ENCODE data around the gene DGKB. TPM values are rescaled to one million over a fixed set of nuclear protein-coding genes. Genes with fewer than 3 reads are reported as not detected.
A peak's percentile ranks its signal among the peaks of the same experiment; 100 is the strongest.
"Not testable (repeated sequence)": the region's sequence is repeated elsewhere in the genome, so short reads cannot be mapped to it uniquely, and the experiment has no call there.

The DGKB gene
- polyA plus RNA-seq, 10 donors = 0.67 to 2.1 (median 0.88) TPM

- DNase-seq = no peak
These were observed 609.8 kb downstream of the DGKB start for GRCh38 chr7:14292737-14293136.

GRCh38 chr7:14289957-14290356 lies 612.6 kb downstream of the DGKB start:
- DNase-seq = no peak

- DNase-seq = peak in 1 of 3 donors; percentile 30
These were observed 613.9 kb downstream of the DGKB start for GRCh38 chr7:14288701-14289100.

- DNase-seq = no peak
These were observed 615.2 kb downstream of the DGKB start for GRCh38 chr7:14287398-14287797.

- DNase-seq = no peak
These were observed 616.5 kb downstream of the DGKB start for GRCh38 chr7:14286036-14286435.

- not testable (repeated sequence) for DNase-seq
These were observed 623.3 kb downstream of the DGKB start for GRCh38 chr7:14279065-14279871.

GRCh38 chr7:14275356-14275755 lies 627.2 kb downstream of the DGKB start:
- DNase-seq = no peak

- DNase-seq = no peak
These were observed 631.1 kb downstream of the DGKB start for GRCh38 chr7:14271441-14271840.

GRCh38 chr7:14270099-14270498 lies 632.5 kb downstream of the DGKB start:
- DNase-seq = no peak

- DNase-seq = no peak
These were observed 642.5 kb downstream of the DGKB start for GRCh38 chr7:14260011-14260410.

- DNase-seq = no peak
These were observed 643.7 kb downstream of the DGKB start for GRCh38 chr7:14258861-14259260.

GRCh38 chr7:14258441-14258840 lies 644.1 kb downstream of the DGKB start:
- DNase-seq = peak in 2 of 3 donors; percentile 2 to 10

- no peak for DNase-seq
These were observed 650.1 kb downstream of the DGKB start for GRCh38 chr7:14252458-14252857.

- no peak for DNase-seq
These were observed 660.4 kb downstream of the DGKB start for GRCh38 chr7:14242175-14242574.

GRCh38 chr7:14236834-14237233 lies 665.7 kb downstream of the DGKB start:
- DNase-seq = no peak

- no peak for DNase-seq
These were observed 667.5 kb downstream of the DGKB start for GRCh38 chr7:14235056-14235455.

- no peak for DNase-seq
These were observed 668.6 kb downstream of the DGKB start for GRCh38 chr7:14233868-14234369.

- DNase-seq = no peak
These were observed 669.3 kb downstream of the DGKB start for GRCh38 chr7:14233076-14233867.

GRCh38 chr7:14229047-14229446 lies 673.5 kb downstream of the DGKB start:
- DNase-seq = no peak

GRCh38 chr7:14228341-14228740 lies 674.2 kb downstream of the DGKB start:
- DNase-seq = no peak

GRCh38 chr7:14226126-14226525 lies 676.4 kb downstream of the DGKB start:
- DNase-seq = no peak

GRCh38 chr7:14219125-14219524 lies 683.4 kb downstream of the DGKB start:
- no peak for DNase-seq

- no peak for DNase-seq
These were observed 684.2 kb downstream of the DGKB start for GRCh38 chr7:14218338-14218737.

All from muscle of back (tissue), 11 donors.